MM.1S (cell line): ENCODE measurements around the gene KCND2.

Source experiments
- CTCF ChIP-seq: fragments of 300-600 bp; sonication (generic); IDR thresholded peaks from 2 replicates; pipeline ENCODE4 v1.5.1; 2016; ENCODE audit warnings: antibody characterized with exemption, low read length, mixed read lengths
- EZH2 ChIP-seq: fragments of 300-600 bp; sonication (generic); optimal IDR thresholded peaks from 2 replicates; pipeline ENCODE3; 2017; ENCODE audit warnings: low read depth, mild to moderate bottlenecking, antibody characterized with exemption, low read length, mixed read lengths
- EZH2phosphoT487 ChIP-seq: fragments of 300-600 bp; sonication (generic); IDR thresholded peaks from 2 replicates; pipeline ENCODE4 v1.6.1; 2018; ENCODE audit warnings: antibody characterized with exemption, low read length

- TF ChIP-seq CTCF (no peak), EZH2phosphoT487 (no peak), EZH2 (no peak)
Measured at GRCh38 chr7:120588862-120589261, 315.9 kb downstream of the KCND2 start.
